Activated CD8-positive, alpha-beta T cell treated with anti-CD3 and anti-CD28 coated beads for 36 hours (primary cell): ENCODE measurements around the gene MRPS22. TPM values are rescaled to one million over a fixed set of nuclear protein-coding genes. Genes with fewer than 3 reads are reported as not detected.

ENCODE experiments used
- ATAC-seq: fragments of 200-7000 bp; cut with Tn5 transposase; one replicate; pipeline ENCODE4 v1.10.0; 2021; ENCODE audit warnings: mild to moderate bottlenecking, moderate library complexity
- CTCF ChIA-PET: fragments of 350-600 bp; sonication (Branson Sonifier 250); formaldehyde crosslinking; loops from one replicate; lab custom pipeline; 2021; ENCODE audit warnings: antibody characterized with exemption; lab: Charles Lee
- POLR2A ChIA-PET: fragments of 350-600 bp; sonication (Branson Sonifier 250); formaldehyde crosslinking; loops from one replicate; lab custom pipeline; 2021; ENCODE audit warnings: antibody characterized with exemption; lab: Charles Lee
- DNase-seq: peaks from one replicate; pipeline ENCODE4 v3.0.0-alpha.2; 2020
- H3K27ac Mint-ChIP-seq: one replicate; pipeline ENCODE4 v1.8.0; 2021; ENCODE audit warnings: mild to moderate bottlenecking, mixed read lengths
- H3K27me3 Mint-ChIP-seq: one replicate; pipeline ENCODE4 v1.8.0; 2021; ENCODE audit warnings: mixed read lengths
- H3K36me3 Mint-ChIP-seq: one replicate; pipeline ENCODE4 v1.8.0; 2021; ENCODE audit warnings: low read depth, mixed read lengths
- H3K4me1 Mint-ChIP-seq: one replicate; pipeline ENCODE4 v1.8.0; 2021; ENCODE audit warnings: low read depth, mixed read lengths
- H3K4me3 Mint-ChIP-seq: one replicate; pipeline ENCODE4 v1.8.0; 2021; ENCODE audit warnings: mild to moderate bottlenecking, moderate library complexity, mixed read lengths
- H3K9me3 Mint-ChIP-seq: one replicate; pipeline ENCODE4 v1.8.0; 2021; ENCODE audit warnings: mixed read lengths
- CTCF ChIP-seq: fragments of 200-600 bp; IDR thresholded peaks from one replicate; pipeline ENCODE4 v1.8.0; 2022; ENCODE audit warnings: antibody characterized with exemption, mild to moderate bottlenecking
- intact Hi-C: fragments of 100-400 bp; cut with micrococcal nuclease; formaldehyde crosslinking; loops from one replicate; pipeline ENCODE4 v1.10.0; 2022
- total RNA-seq, 2 experiments: library from RNA; stranded (reverse); gene quantifications; one replicate each; pipeline ENCODE4 v1.2.3, GENCODE V29; 2021

The MRPS22 gene
- total RNA-seq, 2 experiments from 2014 or later = 67.4 to 68.9 TPM

DNA sequence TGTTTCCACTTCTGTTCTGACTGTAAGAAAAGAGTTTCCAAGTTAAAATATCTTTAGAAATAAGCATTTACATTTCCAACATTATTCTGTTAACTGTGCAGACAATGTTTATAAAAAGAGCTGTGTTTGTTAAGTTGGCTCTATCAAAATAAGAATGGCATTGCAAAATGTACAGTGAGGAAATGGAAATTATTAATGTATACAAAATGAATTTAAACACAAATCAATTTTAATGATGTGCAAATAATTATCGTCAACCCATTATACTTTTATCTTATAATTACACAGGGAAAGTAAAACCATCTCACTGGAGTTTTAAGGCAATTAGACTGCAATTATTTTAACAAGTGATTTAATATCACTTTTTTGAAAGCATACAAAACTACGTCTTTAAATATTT is 17.5 kb downstream of the MRPS22 start:
- ATAC-seq = no peak
- no peak for DNase-seq
- Mint-ChIP-seq H3K9me3 (no peaks in the 10 kb centered on the region), H3K4me1 (peaks cover 22% of the 10 kb centered on the region), H3K27me3 (no peaks in the 10 kb centered on the region), H3K36me3 (peaks cover 57% of the 10 kb centered on the region), H3K27ac (no peak overlapping the region), H3K4me3 (no peak overlapping the region)
- ChIA-PET POLR2A (interaction anchor here (1.6 kb wide), 1 partner anchor 17 kb away, joined by 6 read pairs; the partner anchor contains the start of gene MRPS22), CTCF (no interaction called here)
- intact Hi-C loops = no loop called here
- no peak for TF ChIP-seq CTCF

- no peak for TF ChIP-seq CTCF
- no peak for DNase-seq
- CTCF ChIA-PET = interaction anchor here (1.5 to 1.6 kb wide), 2 partner anchors 11 to 20 kb away, joined by 3 to 9 read pairs; no protein-coding TSS in a partner anchor
Observed at GRCh38 chr3:139364549-139364948, 20.7 kb downstream of the MRPS22 start.

DNA sequence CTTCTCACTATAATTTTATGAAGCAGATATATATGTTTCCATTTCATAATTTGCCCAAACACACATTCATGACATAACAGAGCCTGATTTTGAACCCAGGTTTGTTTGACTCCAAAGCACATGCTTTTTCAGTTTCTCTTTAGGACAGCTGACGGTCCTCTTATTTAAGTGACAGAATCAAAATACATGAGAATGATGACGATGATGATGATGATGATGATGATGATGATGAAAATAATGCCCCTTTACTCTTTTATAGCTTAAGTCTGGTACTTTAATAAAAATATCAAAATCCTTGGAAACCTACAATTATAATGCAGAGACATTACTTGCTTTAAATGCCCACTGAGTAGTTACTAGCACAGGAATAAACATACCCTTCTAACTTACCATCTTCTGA is 30.3 kb downstream of the MRPS22 start:
- Mint-ChIP-seq H3K27me3 (no peaks in the 10 kb centered on the region), H3K4me3 (no peak overlapping the region), H3K4me1 (peaks cover 10% of the 10 kb centered on the region), H3K36me3 (peaks cover 47% of the 10 kb centered on the region), H3K27ac (no peak overlapping the region), H3K9me3 (no peaks in the 10 kb centered on the region)
- no peak for ATAC-seq
- ChIA-PET CTCF (interaction anchor here (0.8 to 1.1 kb wide), 2 partner anchors 9 to 17 kb away, joined by 3 to 4 read pairs; no protein-coding TSS in a partner anchor), POLR2A (no interaction called here)
- intact Hi-C loops = no loop called here
- no peak for DNase-seq
- no peak for TF ChIP-seq CTCF

More at GRCh38 chr3:139364549-139364948, 20.7 kb downstream of the MRPS22 start:
- Mint-ChIP-seq H3K27me3 (no peaks in the 10 kb centered on the region), H3K36me3 (peaks cover 51% of the 10 kb centered on the region), H3K9me3 (no peaks in the 10 kb centered on the region), H3K4me3 (no peak overlapping the region), H3K4me1 (peaks cover 7% of the 10 kb centered on the region), H3K27ac (peak overlapping the region; percentile 15)
- intact Hi-C loops = no loop called here
- POLR2A ChIA-PET = interaction anchor here (0.9 kb wide), 1 partner anchor 25 kb away, joined by 3 read pairs; the partner anchor contains the start of gene COPB2
- ATAC-seq = no peak

DNA sequence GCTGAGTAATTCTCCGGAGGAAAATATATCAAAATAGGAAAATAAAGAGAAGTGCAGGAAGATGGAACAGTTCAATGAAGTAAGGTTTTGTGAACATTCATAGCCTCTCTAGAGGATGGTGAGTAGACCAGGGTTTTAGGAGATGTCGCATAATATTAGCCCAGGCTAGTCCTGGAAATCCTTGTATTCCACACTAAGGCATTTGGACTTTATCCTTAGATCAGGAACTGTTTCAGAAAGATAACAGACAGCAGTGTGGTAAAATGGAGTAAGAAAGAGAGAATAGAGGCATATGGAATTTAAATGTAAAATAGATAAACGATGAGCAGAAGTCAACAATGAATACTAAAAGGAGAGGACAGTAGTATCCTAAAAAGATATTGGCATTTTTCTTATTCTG is 33.6 kb downstream of the MRPS22 start:
- ChIA-PET POLR2A (no interaction called here), CTCF (no interaction called here)
- no peaks in the 10 kb centered on the region for H3K27me3 Mint-ChIP-seq
- no peak for TF ChIP-seq CTCF
- ATAC-seq = no peak
- no peak for DNase-seq
- H3K36me3 Mint-ChIP-seq = peaks cover 52% of the 10 kb centered on the region
- intact Hi-C loops = no loop called here
- no peaks in the 10 kb centered on the region for H3K9me3 Mint-ChIP-seq
- peak overlapping the region; percentile 17 for H3K27ac Mint-ChIP-seq
- H3K4me3 Mint-ChIP-seq = no peak overlapping the region
- peaks cover 29% of the 10 kb centered on the region for H3K4me1 Mint-ChIP-seq

GRCh38 chr3:139378587-139379241 is 34.9 kb downstream of the MRPS22 start:
- Mint-ChIP-seq H3K9me3 (no peaks in the 10 kb centered on the region), H3K27ac (no peak overlapping the region), H3K4me3 (no peak overlapping the region), H3K27me3 (no peaks in the 10 kb centered on the region), H3K36me3 (peaks cover 48% of the 10 kb centered on the region), H3K4me1 (peaks cover 35% of the 10 kb centered on the region)
- ChIA-PET POLR2A (interaction anchor here (1.9 kb wide), 1 partner anchor 11 kb away, joined by 6 read pairs; the partner anchor contains the start of gene COPB2), CTCF (no interaction called here)
- no peak for TF ChIP-seq CTCF
- intact Hi-C loops = no loop called here
- DNase-seq (no peak), ATAC-seq (no peak)
